Smooth muscle cell of the umbilical artery (primary cell): ENCODE results near the gene DGKK. TPM values are rescaled to one million over a fixed set of nuclear protein-coding genes. Genes with fewer than 3 reads are reported as not detected.

Source experiments
- total RNA-seq: library from RNA; depleted of rRNA; stranded (reverse); fragments of >200 nt; gene quantifications from 2 replicates; pipeline ENCODE4 v1.2.3, GENCODE V29; 2014

DGKK gene, protein sequence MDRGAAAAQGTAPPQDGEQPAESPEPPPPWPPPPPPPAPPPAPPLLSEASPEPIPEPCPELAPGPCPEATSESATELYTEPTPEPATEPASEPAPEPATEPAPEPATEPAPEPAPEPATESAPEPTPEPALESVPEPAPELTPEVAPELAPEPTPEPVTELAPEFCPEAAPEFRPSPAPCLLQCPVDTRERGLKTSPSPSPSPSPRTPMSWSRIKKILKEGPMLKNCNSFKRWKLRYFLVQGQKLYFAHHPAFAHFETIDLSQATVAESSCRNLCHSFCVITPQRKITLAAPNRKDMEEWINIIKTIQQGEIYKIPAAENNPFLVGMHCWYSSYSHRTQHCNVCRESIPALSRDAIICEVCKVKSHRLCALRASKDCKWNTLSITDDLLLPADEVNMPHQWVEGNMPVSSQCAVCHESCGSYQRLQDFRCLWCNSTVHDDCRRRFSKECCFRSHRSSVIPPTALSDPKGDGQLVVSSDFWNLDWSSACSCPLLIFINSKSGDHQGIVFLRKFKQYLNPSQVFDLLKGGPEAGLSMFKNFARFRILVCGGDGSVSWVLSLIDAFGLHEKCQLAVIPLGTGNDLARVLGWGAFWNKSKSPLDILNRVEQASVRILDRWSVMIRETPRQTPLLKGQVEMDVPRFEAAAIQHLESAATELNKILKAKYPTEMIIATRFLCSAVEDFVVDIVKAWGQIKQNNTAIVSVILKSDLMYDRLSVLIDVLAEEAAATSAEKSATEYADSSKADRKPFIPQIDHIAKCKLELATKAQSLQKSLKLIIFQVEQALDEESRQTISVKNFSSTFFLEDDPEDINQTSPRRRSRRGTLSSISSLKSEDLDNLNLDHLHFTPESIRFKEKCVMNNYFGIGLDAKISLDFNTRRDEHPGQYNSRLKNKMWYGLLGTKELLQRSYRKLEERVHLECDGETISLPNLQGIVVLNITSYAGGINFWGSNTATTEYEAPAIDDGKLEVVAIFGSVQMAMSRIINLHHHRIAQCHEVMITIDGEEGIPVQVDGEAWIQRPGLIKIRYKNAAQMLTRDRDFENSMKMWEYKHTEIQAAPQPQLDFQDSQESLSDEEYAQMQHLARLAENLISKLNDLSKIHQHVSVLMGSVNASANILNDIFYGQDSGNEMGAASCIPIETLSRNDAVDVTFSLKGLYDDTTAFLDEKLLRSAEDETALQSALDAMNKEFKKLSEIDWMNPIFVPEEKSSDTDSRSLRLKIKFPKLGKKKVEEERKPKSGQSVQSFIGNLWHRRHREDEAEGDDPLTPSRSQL
- not detected in 2 replicates for total RNA-seq

DNA sequence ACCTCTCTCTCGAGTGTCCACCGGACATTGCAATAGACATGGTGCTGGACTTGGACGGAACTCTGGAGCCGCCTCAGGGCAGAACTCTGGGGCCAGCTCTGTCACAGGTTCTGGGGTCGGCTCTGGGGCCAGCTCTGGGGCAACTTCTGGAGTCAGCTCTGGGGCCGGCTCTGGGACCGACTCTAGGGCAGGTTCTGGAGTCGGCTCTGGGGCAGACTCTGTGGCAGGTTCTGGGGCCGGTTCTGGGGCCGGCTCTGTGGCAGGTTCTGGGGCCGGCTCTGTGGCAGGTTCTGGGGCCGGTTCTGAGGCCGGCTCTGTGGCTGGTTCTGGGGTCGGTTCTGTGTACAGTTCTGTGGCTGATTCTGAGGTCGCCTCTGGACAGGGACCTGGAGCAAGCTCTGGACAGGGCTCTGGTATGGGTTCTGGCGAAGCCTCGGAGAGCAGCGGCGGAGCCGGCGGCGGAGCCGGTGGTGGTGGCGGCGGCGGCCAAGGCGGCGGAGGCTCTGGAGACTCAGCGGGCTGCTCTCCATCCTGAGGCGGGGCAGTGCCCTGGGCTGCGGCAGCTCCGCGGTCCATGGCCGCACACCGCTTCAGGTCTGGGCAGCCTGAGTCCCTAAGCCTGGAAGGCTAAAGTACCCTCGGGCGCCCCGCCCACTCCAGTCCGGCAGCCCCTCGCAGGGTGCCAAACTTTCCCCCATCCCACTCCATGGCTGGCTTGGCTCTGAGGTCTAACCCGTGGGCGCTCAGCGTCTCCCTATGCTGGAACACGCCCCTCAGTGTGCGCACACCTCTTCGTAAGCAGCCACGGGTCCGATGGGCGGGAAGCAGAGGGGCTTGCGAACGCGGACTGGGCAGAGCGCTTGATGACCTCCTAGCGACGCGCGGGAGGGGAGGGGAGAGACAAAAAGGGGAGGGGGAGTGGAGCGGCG is at the start of gene DGKK:
Gene DGKK (minus strand): TSS at position 723 of the 929 bp plus-strand sequence. CDS start 147 bp downstream, at position 576.

